ENCODE results near the gene SPAG7. TPM values are rescaled to one million over a fixed set of nuclear protein-coding genes. Genes with fewer than 3 reads are reported as not detected.

SPAG7 gene
- total and polyA plus RNA-seq, 3 donors from 2014 or later: 54.9 to 79.5 (median 66.1) TPM

DNA sequence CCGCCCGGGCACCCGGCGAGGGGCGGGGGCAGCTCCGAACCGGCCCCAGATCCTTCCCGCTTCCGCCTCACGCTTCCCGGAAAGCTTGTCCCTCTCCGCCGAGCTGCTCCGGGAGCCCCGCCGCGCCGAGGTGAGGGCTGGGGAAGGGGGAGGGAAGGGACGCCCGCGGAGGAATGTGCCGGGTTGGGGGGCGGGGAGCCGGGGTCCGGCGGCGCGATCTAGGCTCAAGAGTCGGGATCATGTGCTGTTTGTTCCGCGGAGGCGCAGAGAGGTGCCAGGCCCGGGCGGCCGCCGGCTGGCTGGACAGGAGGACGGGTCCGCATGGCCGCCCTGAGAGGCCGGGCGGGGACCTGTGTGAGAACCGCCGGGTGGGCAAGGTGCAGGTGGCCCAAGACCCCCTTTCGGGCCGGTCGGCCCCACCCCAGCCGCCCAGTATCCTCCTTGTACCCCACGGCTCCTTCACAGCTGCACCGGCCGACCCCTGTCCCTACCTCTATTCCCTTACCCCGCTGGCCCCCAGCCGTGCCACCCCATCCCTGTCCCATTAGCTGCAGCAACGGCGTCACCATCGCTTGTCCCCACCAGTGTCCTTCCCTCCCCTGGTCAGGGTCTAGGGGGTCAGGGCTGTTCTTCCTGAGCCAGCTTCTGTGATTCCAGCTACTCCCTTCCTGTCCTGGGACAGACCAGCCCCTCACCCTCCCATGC is 30.6 kb upstream of the SPAG7 start:
- Histone ChIP-seq H3K27ac (peak overlapping the region; percentile 72 to 92), H3K9me3 (no peaks in the 10 kb centered on the region), H3K4me3 (peak overlapping the region; percentile 85 to 89), H3K4me1 (peaks cover 20% of the 10 kb centered on the region), H3K36me3 (ENCODE audit: low read depth, missing control alignments) (no peaks in the 10 kb centered on the region), H3K27me3 (no peaks in the 10 kb centered on the region)
- peak; percentile 32 for DNase-seq
- intact Hi-C loops (cut with DNase I; ENCODE audit: low total_unique reads): no loop called here
- TF ChIP-seq, protein P1, sequence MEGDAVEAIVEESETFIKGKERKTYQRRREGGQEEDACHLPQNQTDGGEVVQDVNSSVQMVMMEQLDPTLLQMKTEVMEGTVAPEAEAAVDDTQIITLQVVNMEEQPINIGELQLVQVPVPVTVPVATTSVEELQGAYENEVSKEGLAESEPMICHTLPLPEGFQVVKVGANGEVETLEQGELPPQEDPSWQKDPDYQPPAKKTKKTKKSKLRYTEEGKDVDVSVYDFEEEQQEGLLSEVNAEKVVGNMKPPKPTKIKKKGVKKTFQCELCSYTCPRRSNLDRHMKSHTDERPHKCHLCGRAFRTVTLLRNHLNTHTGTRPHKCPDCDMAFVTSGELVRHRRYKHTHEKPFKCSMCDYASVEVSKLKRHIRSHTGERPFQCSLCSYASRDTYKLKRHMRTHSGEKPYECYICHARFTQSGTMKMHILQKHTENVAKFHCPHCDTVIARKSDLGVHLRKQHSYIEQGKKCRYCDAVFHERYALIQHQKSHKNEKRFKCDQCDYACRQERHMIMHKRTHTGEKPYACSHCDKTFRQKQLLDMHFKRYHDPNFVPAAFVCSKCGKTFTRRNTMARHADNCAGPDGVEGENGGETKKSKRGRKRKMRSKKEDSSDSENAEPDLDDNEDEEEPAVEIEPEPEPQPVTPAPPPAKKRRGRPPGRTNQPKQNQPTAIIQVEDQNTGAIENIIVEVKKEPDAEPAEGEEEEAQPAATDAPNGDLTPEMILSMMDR (IDR thresholded peaks at IDR 0.05): no peak
- no peak for TF ChIP-seq POLR2A (IDR thresholded peaks at IDR 0.05)
- 1 to 2% methylated on average over 11 to 47 of the region's 55 CpGs for WGBS, 2 donors

DNA sequence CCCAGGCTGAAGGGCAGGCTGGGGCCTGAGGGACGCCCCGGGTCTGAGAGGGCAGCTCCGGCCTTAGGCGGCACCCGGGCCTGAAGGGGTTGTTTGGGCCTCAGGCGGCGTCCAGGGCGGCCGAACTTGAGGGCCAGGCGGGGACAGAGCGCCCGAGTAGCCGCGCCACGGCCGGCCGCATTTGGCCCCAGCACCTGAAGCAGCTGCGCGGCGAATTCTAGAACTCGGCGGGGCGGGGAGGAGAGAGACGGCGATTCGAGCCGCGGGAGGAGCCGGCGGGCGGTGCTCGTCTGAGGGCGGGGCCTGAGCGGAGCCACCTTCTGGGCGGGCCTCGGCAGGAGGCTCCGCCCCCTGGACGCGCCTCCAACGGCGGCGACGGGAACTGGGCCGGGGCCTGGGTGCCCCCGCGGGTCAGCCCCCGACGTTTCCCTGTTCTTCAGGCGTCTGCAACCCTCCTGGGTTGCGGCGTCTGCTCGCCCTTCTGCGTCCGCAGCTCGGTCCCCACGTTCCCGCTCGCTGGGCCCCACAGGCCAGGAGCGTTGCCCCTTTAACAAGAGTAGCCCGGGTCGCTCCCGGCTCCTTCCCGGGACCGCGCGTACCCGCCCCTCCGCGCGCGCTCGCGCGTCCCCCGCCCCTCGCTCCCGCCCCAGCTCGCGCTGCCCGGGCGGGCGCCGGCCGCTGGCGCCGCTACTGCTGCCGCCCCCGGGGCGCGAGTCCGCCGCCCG is 29.8 kb upstream of the SPAG7 start, which contains the start of the genes INCA1 and KIF1C:
INCA1 (minus strand) TSS at position 221 of the 725 bp plus-strand sequence. CDS start 3,085 bp downstream, outside the sequence.
KIF1C (plus strand) TSS at position 649 of the 725 bp plus-strand sequence. CDS start 2,297 bp downstream, outside the sequence.
- Histone ChIP-seq H3K27ac (peak within 1 kb of the TSS; percentile 80 to 92), H3K27me3 (no peaks in the 10 kb centered on the region), H3K4me1 (peaks cover 20% of the 10 kb centered on the region), H3K36me3 (ENCODE audit: low read depth, missing control alignments) (no peaks in the 10 kb centered on the region), H3K9me3 (no peaks in the 10 kb centered on the region), H3K4me3 (peak within 1 kb of the TSS; percentile 85 to 89)
- peak; percentile 94 for DNase-seq
- TF ChIP-seq, protein P1 (IDR thresholded peaks at IDR 0.05): peak in 1 of 3 experiments; percentile 21
- peak; percentile 58 for TF ChIP-seq POLR2A (IDR thresholded peaks at IDR 0.05)
- intact Hi-C loops (cut with DNase I; ENCODE audit: low total_unique reads): no loop called here
- WGBS, 2 donors: 0% methylated on average over 10 to 37 of the region's 93 CpGs

DNA sequence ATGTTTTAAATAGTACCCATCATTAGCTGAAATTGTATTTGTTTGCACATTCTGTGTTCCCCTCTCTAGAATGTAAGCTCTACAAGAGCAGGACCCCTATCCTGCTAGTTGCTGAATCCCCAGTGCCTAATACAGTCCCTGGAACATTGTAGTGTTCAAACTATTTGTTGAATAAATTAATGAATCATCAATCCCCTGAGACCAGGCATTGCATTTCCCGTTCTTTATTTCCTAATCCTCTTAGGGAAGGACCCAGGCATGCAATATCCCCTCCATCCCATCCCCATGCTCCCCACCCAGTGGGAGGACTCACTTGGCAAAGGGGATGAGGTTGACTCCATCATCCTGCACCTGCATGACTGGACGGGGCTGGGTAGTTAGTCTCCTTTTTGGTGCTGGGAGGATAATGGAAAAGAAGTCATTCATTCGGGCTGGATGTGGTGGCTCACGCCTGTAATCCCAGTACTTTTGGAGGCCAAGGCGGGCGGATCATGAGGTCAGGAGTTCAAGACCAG is 26.5 kb upstream of the SPAG7 start:
- WGBS, 2 donors: 87 to 89% methylated on average over 6 of the region's 6 CpGs
- TF ChIP-seq POLR2A (IDR thresholded peaks at IDR 0.05): no peak
- TF ChIP-seq, protein P1 (IDR thresholded peaks at IDR 0.05): no peak
- Histone ChIP-seq H3K4me1 (peaks cover 8% of the 10 kb centered on the region), H3K9me3 (no peaks in the 10 kb centered on the region), H3K27me3 (no peaks in the 10 kb centered on the region), H3K27ac (no peak overlapping the region), H3K4me3 (no peak overlapping the region), H3K36me3 (ENCODE audit: low read depth, missing control alignments) (no peaks in the 10 kb centered on the region)
- intact Hi-C loops (cut with DNase I; ENCODE audit: low total_unique reads): no loop called here
- no peak for DNase-seq

- peaks cover 20% of the 10 kb centered on the region for H3K4me1 ChIP-seq
- no peaks in the 10 kb centered on the region for H3K27me3 ChIP-seq
- no peaks in the 10 kb centered on the region for H3K9me3 ChIP-seq
- H3K36me3 ChIP-seq (ENCODE audit: low read depth, missing control alignments): no peaks in the 10 kb centered on the region
- intact Hi-C loops (cut with DNase I; ENCODE audit: low total_unique reads): no loop called here
- TF ChIP-seq, protein P1 (IDR thresholded peaks at IDR 0.05): no peak
- TF ChIP-seq POLR2A (IDR thresholded peaks at IDR 0.05): no peak
- H3K27ac ChIP-seq: peak overlapping the region; percentile 91 to 96
- peak overlapping the region; percentile 79 to 84 for H3K4me3 ChIP-seq
- 1 to 4% methylated on average over 15 to 30 of the region's 30 CpGs for WGBS, 2 donors
- no peak for DNase-seq
Measured at GRCh38 chr17:4987767-4988567, 20.4 kb upstream of the SPAG7 start.
